ENCODE results near the gene LEKR1. TPM values are rescaled to one million over a fixed set of nuclear protein-coding genes. Genes with fewer than 3 reads are reported as not detected.

LEKR1 gene
- total RNA-seq, 4 donors from 2014 or later: 1.7 TPM; not detected in 3

GRCh38 chr3:157064402-157064801 is 238.2 kb downstream of the LEKR1 start:
- no peak for DNase-seq (ENCODE audit: low spot score)
- ATAC-seq (ENCODE audit: low FRiP score): no peak
- TF ChIP-seq, protein P1, sequence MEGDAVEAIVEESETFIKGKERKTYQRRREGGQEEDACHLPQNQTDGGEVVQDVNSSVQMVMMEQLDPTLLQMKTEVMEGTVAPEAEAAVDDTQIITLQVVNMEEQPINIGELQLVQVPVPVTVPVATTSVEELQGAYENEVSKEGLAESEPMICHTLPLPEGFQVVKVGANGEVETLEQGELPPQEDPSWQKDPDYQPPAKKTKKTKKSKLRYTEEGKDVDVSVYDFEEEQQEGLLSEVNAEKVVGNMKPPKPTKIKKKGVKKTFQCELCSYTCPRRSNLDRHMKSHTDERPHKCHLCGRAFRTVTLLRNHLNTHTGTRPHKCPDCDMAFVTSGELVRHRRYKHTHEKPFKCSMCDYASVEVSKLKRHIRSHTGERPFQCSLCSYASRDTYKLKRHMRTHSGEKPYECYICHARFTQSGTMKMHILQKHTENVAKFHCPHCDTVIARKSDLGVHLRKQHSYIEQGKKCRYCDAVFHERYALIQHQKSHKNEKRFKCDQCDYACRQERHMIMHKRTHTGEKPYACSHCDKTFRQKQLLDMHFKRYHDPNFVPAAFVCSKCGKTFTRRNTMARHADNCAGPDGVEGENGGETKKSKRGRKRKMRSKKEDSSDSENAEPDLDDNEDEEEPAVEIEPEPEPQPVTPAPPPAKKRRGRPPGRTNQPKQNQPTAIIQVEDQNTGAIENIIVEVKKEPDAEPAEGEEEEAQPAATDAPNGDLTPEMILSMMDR (IDR thresholded peaks at IDR 0.05): no peak

GRCh38 chr3:157065201-157065600 is 239.0 kb downstream of the LEKR1 start:
- ATAC-seq (ENCODE audit: low FRiP score): no peak
- no peak for DNase-seq (ENCODE audit: low spot score)
- TF ChIP-seq, protein P1 (IDR thresholded peaks at IDR 0.05): no peak

GRCh38 chr3:157066335-157067098 is 240.4 kb downstream of the LEKR1 start:
- TF ChIP-seq, protein P1 (IDR thresholded peaks at IDR 0.05): no peak
- DNase-seq (ENCODE audit: low spot score) (no peak), ATAC-seq (ENCODE audit: low FRiP score) (peak; percentile 45)

- TF ChIP-seq, protein P1 (IDR thresholded peaks at IDR 0.05): no peak
- DNase-seq (ENCODE audit: low spot score) (no peak), ATAC-seq (ENCODE audit: low FRiP score) (no peak)
These were observed 241.0 kb downstream of the LEKR1 start for GRCh38 chr3:157067114-157067513.

DNA sequence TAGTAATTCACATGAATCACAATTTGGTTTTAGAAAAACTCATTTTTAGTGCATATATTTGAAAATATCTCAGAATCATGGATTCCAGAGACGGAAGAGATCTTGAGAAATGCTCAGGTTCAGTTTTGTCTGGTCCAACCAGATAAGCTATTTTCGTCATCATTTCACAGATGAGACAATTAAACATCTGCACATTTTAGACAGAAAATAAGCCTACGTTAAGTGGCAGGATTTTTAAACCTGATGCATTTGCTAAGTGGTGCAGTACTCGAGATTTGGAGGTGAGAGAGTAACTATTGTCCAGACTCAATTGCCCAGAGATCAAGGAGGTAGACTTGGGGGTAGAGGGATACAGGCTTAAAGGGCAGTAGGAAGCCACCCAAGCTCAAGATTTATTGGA is 243.3 kb downstream of the LEKR1 start:
- ATAC-seq (ENCODE audit: low FRiP score) (no peak), DNase-seq (ENCODE audit: low spot score) (no peak)
- TF ChIP-seq, protein P1 (IDR thresholded peaks at IDR 0.05): no peak

DNA sequence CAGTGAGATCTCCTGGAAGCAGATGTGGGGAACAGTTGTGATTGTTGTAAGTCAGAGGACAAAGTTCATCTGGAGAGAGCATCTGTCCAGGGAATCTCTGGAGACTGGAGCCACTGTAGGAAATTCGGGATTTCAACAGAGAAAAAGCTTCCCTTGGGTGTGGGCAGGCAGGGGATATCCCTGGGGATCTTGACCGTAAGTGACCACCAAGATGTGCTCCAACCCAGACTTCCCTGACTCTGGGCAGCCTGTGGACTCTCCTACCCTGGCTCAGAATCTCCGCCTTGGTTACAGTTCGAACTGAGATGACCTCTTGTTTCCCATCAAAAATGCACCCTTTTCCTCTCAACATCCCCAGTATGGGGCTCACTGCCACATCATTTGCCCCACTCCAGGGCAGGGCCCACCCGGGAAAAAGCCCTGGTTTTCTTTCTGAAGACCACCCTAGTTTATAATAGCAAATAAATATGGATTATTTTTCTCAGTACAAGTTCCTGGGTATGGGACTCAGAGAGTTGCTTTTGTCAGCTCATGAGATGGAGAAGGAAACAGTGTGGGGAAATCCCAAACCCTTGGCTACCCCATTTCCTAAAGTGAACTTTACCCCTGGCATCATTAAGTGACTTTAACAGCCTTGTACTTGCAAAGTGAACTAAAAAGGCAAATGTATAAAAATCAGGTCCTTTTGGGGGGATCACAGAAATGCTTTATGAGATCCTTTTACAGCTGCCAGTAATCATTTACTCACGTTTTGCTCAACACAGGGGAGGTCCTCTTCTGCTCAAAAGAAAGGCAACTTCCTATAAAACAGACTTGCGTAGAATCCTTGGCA is 243.9 kb downstream of the LEKR1 start:
- DNase-seq (ENCODE audit: low spot score) (no peak), ATAC-seq (ENCODE audit: low FRiP score) (no peak)
- TF ChIP-seq, protein P1 (IDR thresholded peaks at IDR 0.05): no peak
